Kidney (tissue), 14 donors: ENCODE data around the gene HDAC2. TPM values are rescaled to one million over a fixed set of nuclear protein-coding genes. Genes with fewer than 3 reads are reported as not detected.
A peak's percentile ranks its signal among the peaks of the same experiment; 100 is the strongest.

Source experiments
- DNase-seq, 5 donors: peaks; one replicate each; pipeline ENCODE4 v3.0.0-alpha.2; 2013 to 2020
- FAIRE-seq: peaks from 2 replicates; lab custom pipeline; 2012; peaks lifted over from hg19 to GRCh38; lab: Jason Lieb, UNC
- H3K27ac ChIP-seq, 2 donors: one replicate each; pipeline ENCODE4 v1.7.0; 2013; ENCODE audit warnings: low read depth in 2 of 2, low read length in 2 of 2, inconsistent platforms in 1 of 2
- H3K27me3 ChIP-seq: one replicate; pipeline ENCODE4 v1.7.1; 2013; ENCODE audit warnings: low read length, inconsistent platforms; ENCODE audit not compliant: control insufficient read depth, insufficient read depth
- H3K36me3 ChIP-seq, 3 donors: one replicate each; pipeline versions ENCODE4 v1.7.0 to v1.7.1; 2013; ENCODE audit warnings: low read length in 3 of 3, control low read depth in 1 of 3, inconsistent platforms in 1 of 3; ENCODE audit not compliant: insufficient read depth in 3 of 3, control insufficient read depth in 2 of 3
- H3K4me1 ChIP-seq, 3 donors: one replicate each; pipeline versions ENCODE4 v1.7.0 to v1.7.1; 2013; ENCODE audit warnings: low read length in 3 of 3, inconsistent platforms in 1 of 3, low read depth in 1 of 3; ENCODE audit not compliant: control insufficient read depth in 2 of 3, insufficient read depth in 2 of 3
- H3K4me3 ChIP-seq, 3 donors: one replicate each; pipeline versions ENCODE4 v1.7.0 to v1.8.1; 2013; ENCODE audit warnings: low read length in 3 of 3, control low read depth in 1 of 3, inconsistent platforms in 1 of 3
- H3K9ac ChIP-seq, 3 donors: one replicate each; pipeline versions ENCODE4 v1.7.0 to v1.7.1; 2013; ENCODE audit warnings: low read length in 3 of 3, control low read depth in 1 of 3, inconsistent platforms in 1 of 3
- H3K9me3 ChIP-seq, 3 donors: one replicate each; pipeline versions ENCODE4 v1.7.0 to v1.7.1; 2013; ENCODE audit warnings: low read length in 3 of 3, control low read depth in 1 of 3, inconsistent platforms in 1 of 3; ENCODE audit not compliant: control insufficient read depth in 2 of 3, insufficient read depth in 1 of 3
- intact Hi-C: fragments of 100-400 bp; cut with DNase I; formaldehyde crosslinking; loops from one replicate; pipeline ENCODE4 v1.11.1; 2022
- polyA plus RNA-seq: library from polyadenylated mRNA; stranded (reverse); fragments of 350-450 nt; fragmentation: Illumina TruSeq; extraction: RNeasy Lipid Tissue Mini Kit (QIAGEN cat#74804); gene quantifications from one replicate; pipeline ENCODE4 v1.2.3, GENCODE V29; 2014; ENCODE audit warnings: low read depth, low replicate concordance; ENCODE audit not compliant: insufficient read depth
- total RNA-seq: library from RNA; stranded (reverse); fragmentation: NEBNext Ultra II Directional; extraction: Animal tissue kit (Norgen Biotek cat#: 25700); gene quantifications from one replicate; pipeline ENCODE4 v1.2.1, GENCODE V29; 2021
- TF ChIP-seq, protein P1 (sequence below): IDR thresholded peaks from 3 replicates; pipeline ENCODE4 v1.5.1; 2012; ENCODE audit warnings: mild to moderate bottlenecking, moderate library complexity, borderline replicate concordance; ENCODE audit not compliant: insufficient read depth; ENCODE audit errors: extremely low read depth
- donor health status: control.
- donor health status: control.
- donor health status: control.
- donor health status: control.
- donor health status: control.
- donor health status: DM: yes; HTN: yes; CAD: no.
- donor health status: Normal renal cell carcinoma (clear cell type).

HDAC2 gene
- total and polyA plus RNA-seq, 2 donors from 2014 or later: 51.9 to 59.1 TPM

DNA sequence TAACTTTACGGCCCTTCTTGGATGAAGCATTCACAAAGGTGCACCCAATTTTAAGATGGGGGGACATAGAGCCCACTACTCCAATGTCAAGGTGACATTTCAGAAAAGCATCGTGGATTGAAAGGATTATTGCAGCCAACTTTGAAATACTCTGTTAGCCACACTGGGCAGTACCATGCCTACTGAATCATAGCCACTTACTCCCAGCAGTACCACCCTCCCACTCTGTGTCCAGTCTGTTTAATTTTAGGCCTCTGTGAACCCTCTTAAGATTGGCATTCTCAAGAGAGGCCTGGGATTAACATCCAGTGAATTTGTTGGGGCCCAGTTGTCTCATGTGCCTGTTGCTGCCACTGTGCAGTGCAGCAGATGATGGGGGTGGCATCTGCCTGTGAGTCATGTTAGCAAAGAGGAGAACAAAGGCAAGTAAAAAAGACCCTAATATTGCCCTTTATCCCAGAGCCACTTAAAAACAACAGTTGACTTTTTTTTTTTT, 11.2 kb upstream of the HDAC2 start:
- DNase-seq (no peak), FAIRE-seq (no peak)
- H3K4me3 ChIP-seq: no peak overlapping the region
- no peaks in the 10 kb centered on the region for H3K4me1 ChIP-seq
- no peaks in the 10 kb centered on the region for H3K9me3 ChIP-seq
- intact Hi-C loops: no loop called here
- TF ChIP-seq, protein P1, sequence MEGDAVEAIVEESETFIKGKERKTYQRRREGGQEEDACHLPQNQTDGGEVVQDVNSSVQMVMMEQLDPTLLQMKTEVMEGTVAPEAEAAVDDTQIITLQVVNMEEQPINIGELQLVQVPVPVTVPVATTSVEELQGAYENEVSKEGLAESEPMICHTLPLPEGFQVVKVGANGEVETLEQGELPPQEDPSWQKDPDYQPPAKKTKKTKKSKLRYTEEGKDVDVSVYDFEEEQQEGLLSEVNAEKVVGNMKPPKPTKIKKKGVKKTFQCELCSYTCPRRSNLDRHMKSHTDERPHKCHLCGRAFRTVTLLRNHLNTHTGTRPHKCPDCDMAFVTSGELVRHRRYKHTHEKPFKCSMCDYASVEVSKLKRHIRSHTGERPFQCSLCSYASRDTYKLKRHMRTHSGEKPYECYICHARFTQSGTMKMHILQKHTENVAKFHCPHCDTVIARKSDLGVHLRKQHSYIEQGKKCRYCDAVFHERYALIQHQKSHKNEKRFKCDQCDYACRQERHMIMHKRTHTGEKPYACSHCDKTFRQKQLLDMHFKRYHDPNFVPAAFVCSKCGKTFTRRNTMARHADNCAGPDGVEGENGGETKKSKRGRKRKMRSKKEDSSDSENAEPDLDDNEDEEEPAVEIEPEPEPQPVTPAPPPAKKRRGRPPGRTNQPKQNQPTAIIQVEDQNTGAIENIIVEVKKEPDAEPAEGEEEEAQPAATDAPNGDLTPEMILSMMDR: no peak
- no peaks in the 10 kb centered on the region for H3K36me3 ChIP-seq
- no peak overlapping the region for H3K9ac ChIP-seq
- H3K27me3 ChIP-seq: no peaks in the 10 kb centered on the region
- H3K27ac ChIP-seq: no peak overlapping the region

DNA sequence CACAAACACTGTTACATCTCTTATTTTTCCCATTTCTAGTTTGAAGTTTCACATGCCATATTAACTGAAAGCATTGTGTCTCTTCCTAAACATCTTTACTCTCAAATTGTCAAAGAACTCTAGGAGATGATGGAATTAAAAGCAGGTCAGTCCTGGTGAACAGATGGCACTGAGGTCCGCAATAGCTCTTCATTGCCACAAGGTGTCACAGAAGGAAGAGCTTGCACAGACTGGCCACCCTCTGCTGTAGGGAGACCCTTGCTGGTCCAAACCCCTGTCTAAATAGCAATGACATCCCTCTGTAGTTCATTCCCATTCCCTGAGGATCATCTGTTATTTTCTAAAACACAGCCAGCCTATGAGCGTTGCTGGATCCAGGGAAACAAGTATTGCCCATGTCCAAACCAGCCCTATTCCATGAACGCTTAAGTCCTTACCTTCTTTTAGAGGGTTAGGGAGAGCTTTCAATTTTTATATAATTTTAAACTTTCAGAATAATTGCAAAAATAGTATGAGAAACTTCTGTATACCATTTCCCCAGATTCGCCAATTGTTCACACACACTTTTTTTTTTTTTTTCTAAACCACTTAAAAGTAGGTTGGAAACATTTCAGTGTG, 10.1 kb upstream of the HDAC2 start:
- TF ChIP-seq, protein P1: no peak
- H3K4me3 ChIP-seq: no peak overlapping the region
- no peaks in the 10 kb centered on the region for H3K9me3 ChIP-seq
- no peaks in the 10 kb centered on the region for H3K27me3 ChIP-seq
- DNase-seq: peak in 2 of 5 donors; percentile 32 to 43
- H3K27ac ChIP-seq: no peak overlapping the region
- intact Hi-C loops: no loop called here
- no peak for FAIRE-seq
- H3K4me1 ChIP-seq: no peaks in the 10 kb centered on the region
- H3K9ac ChIP-seq: no peak overlapping the region
- no peaks in the 10 kb centered on the region for H3K36me3 ChIP-seq

DNA sequence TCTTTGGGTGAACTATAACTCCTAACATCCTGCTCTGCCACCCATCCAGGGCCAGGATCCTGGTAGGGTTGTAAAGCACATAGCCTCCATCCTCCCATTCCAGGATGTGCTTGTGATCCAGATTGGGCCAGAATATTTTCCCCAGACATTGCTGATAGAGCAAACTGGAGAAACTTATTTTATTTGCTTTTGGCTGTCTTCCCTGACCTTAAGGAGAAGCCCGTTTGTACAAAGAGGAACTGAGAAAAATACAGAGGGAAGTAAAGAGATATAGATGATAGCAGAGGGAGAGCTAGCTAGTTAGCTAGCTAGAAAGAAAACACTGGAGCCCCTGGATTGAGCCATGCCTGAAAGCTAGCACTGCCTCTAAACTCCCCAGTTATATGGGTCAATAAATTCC, 9.0 kb upstream of the HDAC2 start:
- intact Hi-C loops: no loop called here
- no peak overlapping the region for H3K27ac ChIP-seq
- H3K4me3 ChIP-seq: no peak overlapping the region
- FAIRE-seq (no peak), DNase-seq (no peak)
- H3K9ac ChIP-seq: no peak overlapping the region
- no peaks in the 10 kb centered on the region for H3K27me3 ChIP-seq
- no peaks in the 10 kb centered on the region for H3K36me3 ChIP-seq
- TF ChIP-seq, protein P1: no peak
- no peaks in the 10 kb centered on the region for H3K4me1 ChIP-seq
- H3K9me3 ChIP-seq: no peaks in the 10 kb centered on the region
